Activated naive CD4-positive, alpha-beta T cell treated with anti-CD3 and anti-CD28 coated beads for 36 hours (primary cell): Measurements from ENCODE around the gene NUP62CL. TPM values are rescaled to one million over a fixed set of nuclear protein-coding genes. Genes with fewer than 3 reads are reported as not detected.
"Not testable (repeated sequence)": the region's sequence is repeated elsewhere in the genome, so short reads cannot be mapped to it uniquely, and the experiment has no call there.

Experiments used
- CTCF ChIA-PET: fragments of 350-600 bp; sonication (Branson Sonifier 250); formaldehyde crosslinking; loops from one replicate; lab custom pipeline; 2021; ENCODE audit warnings: antibody characterized with exemption; lab: Charles Lee
- DNase-seq: peaks from one replicate; pipeline ENCODE4 v3.0.0-alpha.2; 2020
- H3K27ac Mint-ChIP-seq: one replicate; pipeline ENCODE4 v1.8.0; 2021; ENCODE audit warnings: mild to moderate bottlenecking, mixed read lengths
- H3K27me3 Mint-ChIP-seq: one replicate; pipeline ENCODE4 v1.8.0; 2021; ENCODE audit warnings: low read depth, mixed read lengths
- H3K36me3 Mint-ChIP-seq: one replicate; pipeline ENCODE4 v1.8.0; 2021; ENCODE audit warnings: low read depth, mixed read lengths
- H3K4me1 Mint-ChIP-seq: one replicate; pipeline ENCODE4 v1.8.0; 2021; ENCODE audit warnings: low read depth, mixed read lengths
- H3K4me3 Mint-ChIP-seq: one replicate; pipeline ENCODE4 v1.8.0; 2021; ENCODE audit warnings: mild to moderate bottlenecking, moderate library complexity, mixed read lengths
- H3K9me3 Mint-ChIP-seq: one replicate; pipeline ENCODE4 v1.8.0; 2021; ENCODE audit warnings: mixed read lengths
- intact Hi-C: fragments of 100-400 bp; cut with micrococcal nuclease; formaldehyde crosslinking; loops from one replicate; pipeline ENCODE4 v1.15.1; 2023
- total RNA-seq, 2 experiments: library from RNA; stranded (reverse); gene quantifications; one replicate each; pipeline ENCODE4 v1.2.3, GENCODE V29; 2021

NUP62CL gene
- total RNA-seq = 1 to 10 TPM; 3.6 TPM

GRCh38 chrX:107205770-107206696 is at the start of gene NUP62CL, which contains the start of gene DNAAF6:
Gene NUP62CL, minus strand, starts transcription at chrX:107206433. Its CDS starts 31,287 bp downstream, at chrX:107175146.
Gene DNAAF6, plus strand, starts transcription at chrX:107206611. Its CDS starts 6,265 bp downstream, at chrX:107212876.
- Mint-ChIP-seq H3K36me3 (no peaks in the 10 kb centered on the region), H3K27ac (no peak within 1 kb of the TSS), H3K4me1 (peaks cover 2% of the 10 kb centered on the region), H3K4me3 (peak within 1 kb of the TSS; percentile 85), H3K9me3 (no peaks in the 10 kb centered on the region), H3K27me3 (peaks cover 2% of the 10 kb centered on the region)
- intact Hi-C loops = loop anchor here (1.0 to 2.0 kb wide), 3 partner anchors 88 to 422 kb away; partner anchors contain the start of genes PRPS1 and RBM41
- CTCF ChIA-PET = no interaction called here
- peak; percentile 77 for DNase-seq

- Mint-ChIP-seq H3K27me3 (no peaks in the 10 kb centered on the region), H3K36me3 (no peaks in the 10 kb centered on the region), H3K4me3 (no peak overlapping the region), H3K4me1 (no peaks in the 10 kb centered on the region), H3K9me3 (no peaks in the 10 kb centered on the region), H3K27ac (no peak overlapping the region)
- intact Hi-C loops = no loop called here
- no peak for DNase-seq
- CTCF ChIA-PET = no interaction called here
These were observed 22.2 kb upstream of the NUP62CL start for GRCh38 chrX:107228486-107228819.

- Mint-ChIP-seq H3K9me3 (no peaks in the 10 kb centered on the region), H3K4me3 (no peak overlapping the region), H3K27ac (no peak overlapping the region), H3K4me1 (no peaks in the 10 kb centered on the region), H3K27me3 (no peaks in the 10 kb centered on the region), H3K36me3 (no peaks in the 10 kb centered on the region)
- no peak for DNase-seq
- CTCF ChIA-PET = no interaction called here
- intact Hi-C loops = no loop called here
These were observed 21.7 kb upstream of the NUP62CL start for GRCh38 chrX:107227780-107228485.

GRCh38 chrX:107226757-107227156 is 20.5 kb upstream of the NUP62CL start:
- no peak for DNase-seq
- no peaks in the 10 kb centered on the region for H3K27me3 Mint-ChIP-seq
- no peak overlapping the region for H3K4me3 Mint-ChIP-seq
- CTCF ChIA-PET = no interaction called here
- no peak overlapping the region for H3K27ac Mint-ChIP-seq
- no peaks in the 10 kb centered on the region for H3K4me1 Mint-ChIP-seq
- H3K9me3 Mint-ChIP-seq = no peaks in the 10 kb centered on the region
- intact Hi-C loops = no loop called here
- H3K36me3 Mint-ChIP-seq = no peaks in the 10 kb centered on the region

GRCh38 chrX:107213477-107213876 is 7.2 kb upstream of the NUP62CL start:
- Mint-ChIP-seq H3K36me3 (no peaks in the 10 kb centered on the region), H3K4me1 (no peaks in the 10 kb centered on the region), H3K27me3 (no peaks in the 10 kb centered on the region), H3K27ac (no peak overlapping the region), H3K4me3 (no peak overlapping the region), H3K9me3 (no peaks in the 10 kb centered on the region)
- CTCF ChIA-PET = no interaction called here
- DNase-seq = no peak
- intact Hi-C loops = no loop called here

- Mint-ChIP-seq H3K4me1 (peaks cover 2% of the 10 kb centered on the region), H3K36me3 (no peaks in the 10 kb centered on the region), H3K27me3 (peaks cover 2% of the 10 kb centered on the region), H3K9me3 (no peaks in the 10 kb centered on the region), H3K4me3 (no peak overlapping the region), H3K27ac (no peak overlapping the region)
- DNase-seq = no peak
- intact Hi-C loops = loop anchor here (2.0 kb wide), 1 partner anchor 209 kb away; no protein-coding TSS in a partner anchor
- CTCF ChIA-PET = no interaction called here
These were observed 1.7 kb upstream of the NUP62CL start for GRCh38 chrX:107207943-107208342.

GRCh38 chrX:107207089-107207488 is 856 bp upstream of the NUP62CL start:
- no peaks in the 10 kb centered on the region for H3K9me3 Mint-ChIP-seq
- H3K4me1 Mint-ChIP-seq = peaks cover 2% of the 10 kb centered on the region
- no peak overlapping the region for H3K4me3 Mint-ChIP-seq
- peaks cover 2% of the 10 kb centered on the region for H3K27me3 Mint-ChIP-seq
- no peak overlapping the region for H3K27ac Mint-ChIP-seq
- intact Hi-C loops = loop anchor here (2.0 kb wide), 1 partner anchor 208 kb away; no protein-coding TSS in a partner anchor
- no peak for DNase-seq
- H3K36me3 Mint-ChIP-seq = no peaks in the 10 kb centered on the region
- CTCF ChIA-PET = no interaction called here

- no peak for DNase-seq
- intact Hi-C loops = loop anchor here (1.0 to 2.0 kb wide), 3 partner anchors 88 to 422 kb away; partner anchors contain the start of genes PRPS1 and RBM41
- peaks cover 2% of the 10 kb centered on the region for H3K4me1 Mint-ChIP-seq
- H3K27me3 Mint-ChIP-seq = peaks cover 2% of the 10 kb centered on the region
- H3K36me3 Mint-ChIP-seq = no peaks in the 10 kb centered on the region
- H3K27ac Mint-ChIP-seq = no peak overlapping the region
- CTCF ChIA-PET = no interaction called here
- peak overlapping the region; percentile 85 for H3K4me3 Mint-ChIP-seq
- H3K9me3 Mint-ChIP-seq = no peaks in the 10 kb centered on the region
These were observed 448 bp upstream of the NUP62CL start for GRCh38 chrX:107206697-107207065.

GRCh38 chrX:107204068-107204605 is 2.1 kb downstream of the NUP62CL start:
- peaks cover 2% of the 10 kb centered on the region for H3K27me3 Mint-ChIP-seq
- peaks cover 2% of the 10 kb centered on the region for H3K4me1 Mint-ChIP-seq
- no peaks in the 10 kb centered on the region for H3K36me3 Mint-ChIP-seq
- H3K9me3 Mint-ChIP-seq = no peaks in the 10 kb centered on the region
- intact Hi-C loops = no loop called here
- no peak for DNase-seq
- CTCF ChIA-PET = interaction anchor here (0.7 kb wide), 1 partner anchor 12 kb away, joined by 3 read pairs; no protein-coding TSS in a partner anchor
- no peak overlapping the region for H3K27ac Mint-ChIP-seq
- H3K4me3 Mint-ChIP-seq = no peak overlapping the region

- intact Hi-C loops = no loop called here
- H3K27me3 Mint-ChIP-seq = no peaks in the 10 kb centered on the region
- DNase-seq = no peak
- no peaks in the 10 kb centered on the region for H3K36me3 Mint-ChIP-seq
- H3K27ac Mint-ChIP-seq = no peak overlapping the region
- CTCF ChIA-PET = no interaction called here
- no peak overlapping the region for H3K4me3 Mint-ChIP-seq
- H3K4me1 Mint-ChIP-seq = no peaks in the 10 kb centered on the region
- no peaks in the 10 kb centered on the region for H3K9me3 Mint-ChIP-seq
These were observed 6.7 kb downstream of the NUP62CL start for GRCh38 chrX:107199491-107199890.

- intact Hi-C loops, H3K4me1 Mint-ChIP-seq, H3K9me3 Mint-ChIP-seq, H3K36me3 Mint-ChIP-seq, H3K4me3 Mint-ChIP-seq, H3K27me3 Mint-ChIP-seq, DNase-seq, H3K27ac Mint-ChIP-seq: not testable (repeated sequence)
- CTCF ChIA-PET = interaction anchor here (0.6 kb wide), 1 partner anchor 58 kb away, joined by 3 read pairs; no protein-coding TSS in a partner anchor
These were observed 8.2 kb downstream of the NUP62CL start for GRCh38 chrX:107198074-107198473.

GRCh38 chrX:107197319-107197718 is 8.9 kb downstream of the NUP62CL start:
- intact Hi-C loops = no loop called here
- Mint-ChIP-seq H3K4me3 (no peak overlapping the region), H3K9me3 (no peaks in the 10 kb centered on the region), H3K27me3 (no peaks in the 10 kb centered on the region), H3K36me3 (no peaks in the 10 kb centered on the region), H3K4me1 (no peaks in the 10 kb centered on the region), H3K27ac (no peak overlapping the region)
- DNase-seq = no peak
- CTCF ChIA-PET = no interaction called here
